PC-3 (cell line): ENCODE measurements around the gene LY86. TPM values are rescaled to one million over a fixed set of nuclear protein-coding genes. Genes with fewer than 3 reads are reported as not detected.
A peak's percentile ranks its signal among the peaks of the same experiment; 100 is the strongest.

Experiments
- ATAC-seq: fragments of 200-7000 bp; cut with Tn5 transposase; 2 replicates; pipeline ENCODE4 v1.9.1; 2020; ENCODE audit warnings: mild to moderate bottlenecking, moderate library complexity
- BruUV-seq: library from RNA; stranded (reverse); fragments of 400-500 nt; replicated peaks from 2 replicates; lab custom pipeline; 2021; lab: Mats Ljungman, UMichigan
- CTCF ChIA-PET: fragments of 300-600 bp; sonication (Branson Sonifier 250); formaldehyde crosslinking; loops from one replicate; lab custom pipeline; 2022; ENCODE audit warnings: antibody characterized with exemption; lab: Charles Lee
- POLR2A ChIA-PET: fragments of 300-600 bp; sonication (Branson Sonifier 250); formaldehyde crosslinking; loops from one replicate; lab custom pipeline; 2022; ENCODE audit warnings: antibody characterized with exemption; ENCODE audit not compliant: unreplicated experiment; lab: Charles Lee
- DNase-seq: peaks from one replicate; pipeline ENCODE4 v3.0.0-alpha.2; 2015
- H2AFZ ChIP-seq: fragments of 300-600 bp; sonication (generic); 2 replicates; pipeline ENCODE4 v1.6.0; 2016; ENCODE audit warnings: antibody characterized with exemption, low read length
- H3F3A ChIP-seq: fragments of 300-600 bp; sonication (generic); one replicate; pipeline ENCODE4 v1.6.0; 2017; ENCODE audit warnings: antibody characterized with exemption, low read length, control low read depth, mild to moderate bottlenecking; ENCODE audit not compliant: unreplicated experiment
- H3K27ac ChIP-seq: fragments of 300-600 bp; sonication (generic); 2 replicates; pipeline ENCODE4 v1.5.1; 2016; ENCODE audit warnings: mild to moderate bottlenecking, low read length
- H3K27me3 ChIP-seq: fragments of 300-600 bp; sonication (generic); 2 replicates; pipeline ENCODE4 v1.6.1; 2016; ENCODE audit warnings: low read length, mixed read lengths
- H3K36me3 ChIP-seq: fragments of 300-600 bp; sonication (generic); 2 replicates; pipeline ENCODE4 v1.6.1; 2016; ENCODE audit warnings: low read depth, mixed run types, low read length, mixed read lengths
- H3K4me1 ChIP-seq: fragments of 300-600 bp; sonication (generic); 2 replicates; pipeline ENCODE4 v1.5.1; 2016; ENCODE audit warnings: low read length; ENCODE audit not compliant: insufficient read depth
- H3K4me2 ChIP-seq: fragments of 300-600 bp; sonication (generic); 2 replicates; pipeline ENCODE4 v1.6.0; 2016; ENCODE audit warnings: low read length
- H3K4me3 ChIP-seq: fragments of 300-600 bp; sonication (generic); 2 replicates; pipeline ENCODE4 v1.5.1; 2016; ENCODE audit warnings: mild to moderate bottlenecking, low read length, mixed read lengths
- H3K79me2 ChIP-seq: fragments of 300-600 bp; sonication (generic); 2 replicates; pipeline ENCODE4 v1.6.1; 2017; ENCODE audit warnings: low read length, mixed read lengths
- H3K9ac ChIP-seq: fragments of 300-600 bp; sonication (generic); 2 replicates; pipeline ENCODE4 v1.6.0; 2016; ENCODE audit warnings: mild to moderate bottlenecking, low read length
- H3K9me2 ChIP-seq: fragments of 300-600 bp; sonication (generic); replicated peaks from 2 replicates; pipeline ENCODE4 v1.6.1; 2016; ENCODE audit warnings: mixed run types, low read length, mixed read lengths
- H3K9me3 ChIP-seq: fragments of 300-600 bp; sonication (generic); 2 replicates; pipeline ENCODE4 v1.6.1; 2016; ENCODE audit warnings: low read length, mixed read lengths
- H4K20me1 ChIP-seq: fragments of 300-600 bp; sonication (generic); 2 replicates; pipeline ENCODE4 v1.6.1; 2016; ENCODE audit warnings: low read length, mixed read lengths
- CTCF ChIP-seq: fragments of 300-600 bp; sonication (generic); conservative IDR thresholded peaks from 2 replicates; pipeline ENCODE4 v1.5.1; 2017; ENCODE audit warnings: antibody characterized with exemption, low read depth, mild to moderate bottlenecking, low read length
- EZH2 ChIP-seq: fragments of 300-600 bp; sonication (generic); IDR thresholded peaks from one replicate; pipeline ENCODE4 v1.6.1; 2017; ENCODE audit warnings: antibody characterized with exemption, mild to moderate bottlenecking, low read length; ENCODE audit not compliant: unreplicated experiment
- EZH2phosphoT487 ChIP-seq: fragments of 300-600 bp; sonication (generic); IDR thresholded peaks from 2 replicates; pipeline ENCODE4 v1.6.1; 2018; ENCODE audit warnings: mild to moderate bottlenecking, antibody characterized with exemption, low read length, borderline replicate concordance
- intact Hi-C: fragments of 100-400 bp; cut with micrococcal nuclease; formaldehyde crosslinking; loops from 2 replicates; pipeline ENCODE4 v1.9.0; 2023
- total RNA-seq: library from RNA; depleted of rRNA; stranded (reverse); fragments of >200 nt; gene quantifications from 2 replicates; pipeline ENCODE4 v1.2.3, GENCODE V29; 2014

LY86 gene
- total RNA-seq, 1 experiment from 2014 or later: not detected

- no peaks in the 10 kb centered on the region for H3K36me3 ChIP-seq
- no peak overlapping the region for H3K27ac ChIP-seq
- H3F3A ChIP-seq: no peaks in the 10 kb centered on the region
- H3K4me2 ChIP-seq: no peak overlapping the region
- CTCF ChIA-PET: interaction anchor here (0.6 kb wide), 1 partner anchor 11 kb away, joined by 3 read pairs; no protein-coding TSS in a partner anchor
- H2AFZ ChIP-seq: no peak overlapping the region
- ATAC-seq (0 out of 2 replicates have a peak, but pooled peaks have one; percentile 38), DNase-seq (no peak)
- no TSS peak for BruUV-seq
- H3K4me3 ChIP-seq: no peak overlapping the region
- TF ChIP-seq CTCF (no peak), EZH2 (no peak), EZH2phosphoT487 (no peak)
- H3K9me3 ChIP-seq: no peaks in the 10 kb centered on the region
- no peak overlapping the region for H3K9ac ChIP-seq
- H4K20me1 ChIP-seq: no peaks in the 10 kb centered on the region
- POLR2A ChIA-PET: no interaction called here
- H3K9me2 ChIP-seq: no peaks in the 10 kb centered on the region
- H3K4me1 ChIP-seq: no peaks in the 10 kb centered on the region
- intact Hi-C loops: no loop called here
- H3K79me2 ChIP-seq: no peaks in the 10 kb centered on the region
- no peaks in the 10 kb centered on the region for H3K27me3 ChIP-seq
Measured at GRCh38 chr6:6652932-6653331, 64.4 kb downstream of the LY86 start.

GRCh38 chr6:6654599-6655575 lies 66.4 kb downstream of the LY86 start:
- Histone ChIP-seq H2AFZ (no peak overlapping the region), H3K9ac (no peak overlapping the region), H3K4me3 (no peak overlapping the region), H3K9me2 (no peaks in the 10 kb centered on the region), H3K27me3 (no peaks in the 10 kb centered on the region), H3F3A (no peaks in the 10 kb centered on the region), H3K4me2 (no peak overlapping the region), H3K4me1 (no peaks in the 10 kb centered on the region), H3K36me3 (no peaks in the 10 kb centered on the region), H4K20me1 (no peaks in the 10 kb centered on the region), H3K27ac (no peak overlapping the region), H3K79me2 (no peaks in the 10 kb centered on the region), H3K9me3 (no peaks in the 10 kb centered on the region)
- DNase-seq (no peak), ATAC-seq (no peak)
- POLR2A ChIA-PET: no interaction called here
- no peak for TF ChIP-seq EZH2phosphoT487
- TF ChIP-seq EZH2: no peak
- TF ChIP-seq CTCF: no peak
- BruUV-seq: no TSS peak
- CTCF ChIA-PET: no interaction called here
- intact Hi-C loops: no loop called here

- H3F3A ChIP-seq: no peaks in the 10 kb centered on the region
- CTCF ChIA-PET: no interaction called here
- intact Hi-C loops: no loop called here
Measured at GRCh38 chr6:6655805-6656251, 67.3 kb downstream of the LY86 start.

More at GRCh38 chr6:6655805-6656251, 67.3 kb downstream of the LY86 start:
- H3K4me3 ChIP-seq: no peak overlapping the region
- no peaks in the 10 kb centered on the region for H3K9me3 ChIP-seq
- POLR2A ChIA-PET: no interaction called here
- H3K4me1 ChIP-seq: no peaks in the 10 kb centered on the region
- no peaks in the 10 kb centered on the region for H3K36me3 ChIP-seq
- no peak overlapping the region for H3K4me2 ChIP-seq
- no peak overlapping the region for H3K9ac ChIP-seq
- no peak overlapping the region for H3K27ac ChIP-seq
- H3K79me2 ChIP-seq: no peaks in the 10 kb centered on the region
- TF ChIP-seq EZH2 (no peak), EZH2phosphoT487 (no peak), CTCF (no peak)
- ATAC-seq (no peak), DNase-seq (no peak)
- H2AFZ ChIP-seq: no peak overlapping the region
- no TSS peak for BruUV-seq
- H4K20me1 ChIP-seq: no peaks in the 10 kb centered on the region
- no peaks in the 10 kb centered on the region for H3K9me2 ChIP-seq
- H3K27me3 ChIP-seq: 0 out of 2 replicates have a peak, but pooled peaks cover 4% of the 10 kb centered on the region
